ENCODE measurements around the gene CAMSAP1. TPM values are rescaled to one million over a fixed set of nuclear protein-coding genes. Genes with fewer than 3 reads are reported as not detected.

CAMSAP1 gene
- polyA plus RNA-seq, 2 donors = 14.0 to 18.4 TPM

DNA sequence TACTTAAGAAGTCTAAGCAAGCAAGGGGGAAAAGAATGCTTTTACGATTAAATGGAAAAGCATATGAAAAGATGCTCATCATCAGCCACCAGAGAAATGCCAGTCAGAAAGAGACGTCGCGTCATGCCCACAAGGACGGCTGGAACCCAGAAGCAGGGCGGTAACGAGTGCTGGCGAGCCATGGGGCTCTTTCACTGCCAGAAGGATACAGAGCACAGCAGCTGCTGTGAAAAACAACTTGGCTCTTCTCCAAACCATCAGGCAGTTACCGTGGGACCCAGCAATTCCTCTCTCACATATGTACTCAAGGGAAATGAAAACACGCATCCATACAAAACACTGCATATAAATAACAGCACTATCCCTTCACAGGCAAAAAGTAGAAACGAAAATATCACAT is 95.5 kb downstream of the CAMSAP1 start:
- Histone ChIP-seq H3K27me3 (ENCODE audit: control insufficient read depth in 1 of 2, insufficient read depth in 2 of 2, low read length in 2 of 2) (no peaks in the 10 kb centered on the region), H3K4me3 (ENCODE audit: low read depth in 1 of 2, low read length in 2 of 2) (no peak overlapping the region), H3K4me1 (ENCODE audit: control insufficient read depth in 2 of 2, insufficient read depth in 2 of 2, low read length in 1 of 2) (no peaks in the 10 kb centered on the region), H3K27ac (ENCODE audit: low read depth in 2 of 2, low read length in 1 of 2) (no peak overlapping the region), H3K36me3 (ENCODE audit: control insufficient read depth in 2 of 2, insufficient read depth in 2 of 2, low read length in 1 of 2) (peaks cover 33 to 40% of the 10 kb centered on the region in 2 donors), H3K9me3 (ENCODE audit: control insufficient read depth in 2 of 2, insufficient read depth in 1 of 2, low read depth in 1 of 2, low read length in 1 of 2) (no peaks in the 10 kb centered on the region)
- WGBS, 2 donors = 80% methylated on average over 11 of the region's 11 CpGs

- Histone ChIP-seq H3K27ac (ENCODE audit: low read depth in 2 of 2, low read length in 1 of 2) (no peak overlapping the region), H3K36me3 (ENCODE audit: control insufficient read depth in 2 of 2, insufficient read depth in 2 of 2, low read length in 1 of 2) (peaks cover 25 to 32% of the 10 kb centered on the region in 2 donors), H3K9me3 (ENCODE audit: control insufficient read depth in 2 of 2, insufficient read depth in 1 of 2, low read depth in 1 of 2, low read length in 1 of 2) (no peaks in the 10 kb centered on the region), H3K4me1 (ENCODE audit: control insufficient read depth in 2 of 2, insufficient read depth in 2 of 2, low read length in 1 of 2) (no peaks in the 10 kb centered on the region), H3K27me3 (ENCODE audit: control insufficient read depth in 1 of 2, insufficient read depth in 2 of 2, low read length in 2 of 2) (no peaks in the 10 kb centered on the region), H3K4me3 (ENCODE audit: low read depth in 1 of 2, low read length in 2 of 2) (no peak overlapping the region)
- 95 to 96% methylated on average over 23 of the region's 23 CpGs for WGBS, 2 donors
Observed at GRCh38 chr9:135810806-135811575, 96.4 kb downstream of the CAMSAP1 start.

- no peaks in the 10 kb centered on the region for H3K9me3 ChIP-seq (ENCODE audit: control insufficient read depth in 2 of 2, insufficient read depth in 1 of 2, low read depth in 1 of 2, low read length in 1 of 2)
- H3K27ac ChIP-seq (ENCODE audit: low read depth in 2 of 2, low read length in 1 of 2) = no peak overlapping the region
- 71 to 81% methylated on average over 10 of the region's 10 CpGs for WGBS, 2 donors
- peaks cover 2% of the 10 kb centered on the region in 2 donors for H3K4me1 ChIP-seq (ENCODE audit: control insufficient read depth in 2 of 2, insufficient read depth in 2 of 2, low read length in 1 of 2)
- no peaks in the 10 kb centered on the region for H3K27me3 ChIP-seq (ENCODE audit: control insufficient read depth in 1 of 2, insufficient read depth in 2 of 2, low read length in 2 of 2)
- peaks cover 19% of the 10 kb centered on the region in 2 donors for H3K36me3 ChIP-seq (ENCODE audit: control insufficient read depth in 2 of 2, insufficient read depth in 2 of 2, low read length in 1 of 2)
- no peak overlapping the region for H3K4me3 ChIP-seq (ENCODE audit: low read depth in 1 of 2, low read length in 2 of 2)
Observed at GRCh38 chr9:135809166-135809565, 98.2 kb downstream of the CAMSAP1 start.

- H3K36me3 ChIP-seq (ENCODE audit: control insufficient read depth in 2 of 2, insufficient read depth in 2 of 2, low read length in 1 of 2) = peaks cover 0 to 6% of the 10 kb centered on the region in 2 donors
- H3K27me3 ChIP-seq (ENCODE audit: control insufficient read depth in 1 of 2, insufficient read depth in 2 of 2, low read length in 2 of 2) = no peaks in the 10 kb centered on the region
- no peak overlapping the region for H3K27ac ChIP-seq (ENCODE audit: low read depth in 2 of 2, low read length in 1 of 2)
- H3K4me1 ChIP-seq (ENCODE audit: control insufficient read depth in 2 of 2, insufficient read depth in 2 of 2, low read length in 1 of 2) = peaks cover 2% of the 10 kb centered on the region in 2 donors
- H3K9me3 ChIP-seq (ENCODE audit: control insufficient read depth in 2 of 2, insufficient read depth in 1 of 2, low read depth in 1 of 2, low read length in 1 of 2) = no peaks in the 10 kb centered on the region
- WGBS, 2 donors = 81 to 86% methylated on average over 22 of the region's 22 CpGs
- H3K4me3 ChIP-seq (ENCODE audit: low read depth in 1 of 2, low read length in 2 of 2) = no peak overlapping the region
Observed at GRCh38 chr9:135805422-135806022, 101.8 kb downstream of the CAMSAP1 start.

DNA sequence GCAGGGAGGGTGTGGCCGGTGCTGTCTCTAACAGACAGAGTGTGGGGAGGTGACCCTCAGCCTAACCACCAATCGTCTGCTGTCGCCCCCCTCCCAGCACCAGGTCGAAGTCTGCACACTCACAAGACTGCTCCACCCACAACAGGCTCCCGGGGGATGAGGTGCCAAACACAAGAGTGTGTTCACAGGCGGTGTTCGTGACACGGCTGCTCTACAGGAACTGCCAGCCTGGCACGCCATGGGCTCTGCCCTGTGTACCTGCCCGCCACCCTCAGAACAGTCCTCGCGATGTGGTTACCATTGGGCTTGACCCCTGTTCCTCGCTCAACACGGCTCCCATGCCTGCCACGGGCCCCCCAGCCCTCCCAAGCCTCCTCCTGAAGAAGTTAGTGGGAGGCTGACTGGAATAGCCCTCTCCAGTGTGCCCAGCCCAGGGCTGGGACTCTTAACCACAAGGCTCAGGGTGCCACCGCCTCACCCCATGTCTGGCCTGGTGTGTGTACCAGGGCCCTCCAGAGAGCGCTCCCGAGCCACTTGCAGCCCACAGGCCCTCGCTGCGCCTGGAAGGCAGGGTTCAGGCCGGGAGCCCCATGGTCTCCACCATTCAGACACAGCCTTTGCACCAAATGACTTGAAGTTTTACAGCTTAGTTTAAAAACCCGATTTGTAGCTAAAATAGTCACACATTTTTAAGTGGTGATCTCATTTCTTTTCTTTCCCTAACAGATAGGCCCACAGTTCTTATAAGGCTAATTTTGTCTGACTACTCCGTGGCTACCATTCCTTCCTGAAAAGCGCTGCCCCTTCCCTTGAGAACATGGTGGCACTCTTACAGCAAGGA is 102.5 kb downstream of the CAMSAP1 start:
- 81 to 83% methylated on average over 24 of the region's 24 CpGs for WGBS, 2 donors
- Histone ChIP-seq H3K4me1 (ENCODE audit: control insufficient read depth in 2 of 2, insufficient read depth in 2 of 2, low read length in 1 of 2) (peaks cover 2% of the 10 kb centered on the region in 2 donors), H3K27ac (ENCODE audit: low read depth in 2 of 2, low read length in 1 of 2) (no peak overlapping the region), H3K4me3 (ENCODE audit: low read depth in 1 of 2, low read length in 2 of 2) (no peak overlapping the region), H3K27me3 (ENCODE audit: control insufficient read depth in 1 of 2, insufficient read depth in 2 of 2, low read length in 2 of 2) (no peaks in the 10 kb centered on the region), H3K9me3 (ENCODE audit: control insufficient read depth in 2 of 2, insufficient read depth in 1 of 2, low read depth in 1 of 2, low read length in 1 of 2) (no peaks in the 10 kb centered on the region), H3K36me3 (ENCODE audit: control insufficient read depth in 2 of 2, insufficient read depth in 2 of 2, low read length in 1 of 2) (no peaks in the 10 kb centered on the region)

- Histone ChIP-seq H3K9me3 (ENCODE audit: control insufficient read depth in 2 of 2, insufficient read depth in 1 of 2, low read depth in 1 of 2, low read length in 1 of 2) (no peaks in the 10 kb centered on the region), H3K4me3 (ENCODE audit: low read depth in 1 of 2, low read length in 2 of 2) (no peak overlapping the region), H3K27ac (ENCODE audit: low read depth in 2 of 2, low read length in 1 of 2) (no peak overlapping the region), H3K27me3 (ENCODE audit: control insufficient read depth in 1 of 2, insufficient read depth in 2 of 2, low read length in 2 of 2) (no peaks in the 10 kb centered on the region), H3K36me3 (ENCODE audit: control insufficient read depth in 2 of 2, insufficient read depth in 2 of 2, low read length in 1 of 2) (peaks cover 0 to 2% of the 10 kb centered on the region in 2 donors), H3K4me1 (ENCODE audit: control insufficient read depth in 2 of 2, insufficient read depth in 2 of 2, low read length in 1 of 2) (peaks cover 2% of the 10 kb centered on the region in 2 donors)
- 89 to 92% methylated on average over 10 of the region's 10 CpGs for WGBS, 2 donors
Observed at GRCh38 chr9:135803441-135803840, 103.9 kb downstream of the CAMSAP1 start.

DNA sequence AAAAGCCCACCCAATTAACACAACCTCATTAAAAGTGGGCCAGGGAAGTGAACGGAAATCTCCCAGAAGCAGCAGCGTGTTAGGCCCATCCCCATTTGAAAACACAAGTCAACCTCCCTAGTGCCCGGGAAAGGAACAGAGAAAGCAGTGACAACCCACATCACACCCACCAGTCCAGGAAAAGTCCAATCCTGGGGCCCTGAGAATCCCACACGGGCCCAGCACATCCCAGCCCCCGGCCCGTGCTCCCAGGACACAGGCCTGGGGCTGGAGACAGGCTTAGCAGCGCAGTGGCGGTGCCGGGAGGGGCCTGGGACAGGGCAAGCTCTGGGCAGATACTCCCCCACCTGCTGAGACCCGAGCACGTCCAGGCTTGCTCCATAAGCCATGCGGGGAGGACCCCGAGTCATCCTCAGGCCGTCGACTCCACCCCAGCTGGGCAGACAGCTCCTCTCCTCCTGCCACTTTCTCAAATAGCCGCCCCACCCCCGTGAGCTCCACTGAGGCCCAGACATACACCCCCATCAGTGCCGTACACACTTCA is 104.4 kb downstream of the CAMSAP1 start:
- H3K9me3 ChIP-seq (ENCODE audit: control insufficient read depth in 2 of 2, insufficient read depth in 1 of 2, low read depth in 1 of 2, low read length in 1 of 2) = no peaks in the 10 kb centered on the region
- WGBS, 2 donors = 58 to 61% methylated on average over 18 of the region's 18 CpGs
- no peaks in the 10 kb centered on the region for H3K27me3 ChIP-seq (ENCODE audit: control insufficient read depth in 1 of 2, insufficient read depth in 2 of 2, low read length in 2 of 2)
- H3K4me1 ChIP-seq (ENCODE audit: control insufficient read depth in 2 of 2, insufficient read depth in 2 of 2, low read length in 1 of 2) = peaks cover 2% of the 10 kb centered on the region in 2 donors
- peaks cover 0 to 2% of the 10 kb centered on the region in 2 donors for H3K36me3 ChIP-seq (ENCODE audit: control insufficient read depth in 2 of 2, insufficient read depth in 2 of 2, low read length in 1 of 2)
- no peak overlapping the region for H3K4me3 ChIP-seq (ENCODE audit: low read depth in 1 of 2, low read length in 2 of 2)
- H3K27ac ChIP-seq (ENCODE audit: low read depth in 2 of 2, low read length in 1 of 2) = no peak overlapping the region

GRCh38 chr9:135801070-135801469 is 106.3 kb downstream of the CAMSAP1 start:
- H3K27me3 ChIP-seq (ENCODE audit: control insufficient read depth in 1 of 2, insufficient read depth in 2 of 2, low read length in 2 of 2) = no peaks in the 10 kb centered on the region
- H3K4me1 ChIP-seq (ENCODE audit: control insufficient read depth in 2 of 2, insufficient read depth in 2 of 2, low read length in 1 of 2) = peaks cover 2 to 4% of the 10 kb centered on the region in 2 donors
- H3K27ac ChIP-seq (ENCODE audit: low read depth in 2 of 2, low read length in 1 of 2) = no peak overlapping the region
- WGBS, 2 donors = 90 to 92% methylated on average over 6 of the region's 6 CpGs
- no peak overlapping the region for H3K4me3 ChIP-seq (ENCODE audit: low read depth in 1 of 2, low read length in 2 of 2)
- no peaks in the 10 kb centered on the region for H3K9me3 ChIP-seq (ENCODE audit: control insufficient read depth in 2 of 2, insufficient read depth in 1 of 2, low read depth in 1 of 2, low read length in 1 of 2)
- peaks cover 0 to 2% of the 10 kb centered on the region in 2 donors for H3K36me3 ChIP-seq (ENCODE audit: control insufficient read depth in 2 of 2, insufficient read depth in 2 of 2, low read length in 1 of 2)

GRCh38 chr9:135799261-135799660 is 108.1 kb downstream of the CAMSAP1 start:
- Histone ChIP-seq H3K4me3 (ENCODE audit: low read depth in 1 of 2, low read length in 2 of 2) (no peak overlapping the region), H3K9me3 (ENCODE audit: control insufficient read depth in 2 of 2, insufficient read depth in 1 of 2, low read depth in 1 of 2, low read length in 1 of 2) (no peaks in the 10 kb centered on the region), H3K27me3 (ENCODE audit: control insufficient read depth in 1 of 2, insufficient read depth in 2 of 2, low read length in 2 of 2) (no peaks in the 10 kb centered on the region), H3K27ac (ENCODE audit: low read depth in 2 of 2, low read length in 1 of 2) (no peak overlapping the region), H3K36me3 (ENCODE audit: control insufficient read depth in 2 of 2, insufficient read depth in 2 of 2, low read length in 1 of 2) (peaks cover 0 to 2% of the 10 kb centered on the region in 2 donors), H3K4me1 (ENCODE audit: control insufficient read depth in 2 of 2, insufficient read depth in 2 of 2, low read length in 1 of 2) (peaks cover 0 to 3% of the 10 kb centered on the region in 2 donors)
- WGBS, 2 donors = 94% methylated on average over 13 of the region's 13 CpGs
